Stimulated activated CD8-positive, alpha-beta memory T cell treated with anti-CD3 and anti-CD28 coated beads, Interleukin-12 subunit alpha, Interleukin-12 subunit beta, amount 100 ng/mL, for 24 hours (primary cell): ENCODE data around the gene TMEM191C.
"Not testable (repeated sequence)": the region's sequence is repeated elsewhere in the genome, so short reads cannot be mapped to it uniquely, and the experiment has no call there.

Source experiments
- DNase-seq: peaks from one replicate; pipeline ENCODE4 v3.0.0-alpha.2; 2020; ENCODE audit errors: extremely low read depth

Gene TMEM191C

DNA sequence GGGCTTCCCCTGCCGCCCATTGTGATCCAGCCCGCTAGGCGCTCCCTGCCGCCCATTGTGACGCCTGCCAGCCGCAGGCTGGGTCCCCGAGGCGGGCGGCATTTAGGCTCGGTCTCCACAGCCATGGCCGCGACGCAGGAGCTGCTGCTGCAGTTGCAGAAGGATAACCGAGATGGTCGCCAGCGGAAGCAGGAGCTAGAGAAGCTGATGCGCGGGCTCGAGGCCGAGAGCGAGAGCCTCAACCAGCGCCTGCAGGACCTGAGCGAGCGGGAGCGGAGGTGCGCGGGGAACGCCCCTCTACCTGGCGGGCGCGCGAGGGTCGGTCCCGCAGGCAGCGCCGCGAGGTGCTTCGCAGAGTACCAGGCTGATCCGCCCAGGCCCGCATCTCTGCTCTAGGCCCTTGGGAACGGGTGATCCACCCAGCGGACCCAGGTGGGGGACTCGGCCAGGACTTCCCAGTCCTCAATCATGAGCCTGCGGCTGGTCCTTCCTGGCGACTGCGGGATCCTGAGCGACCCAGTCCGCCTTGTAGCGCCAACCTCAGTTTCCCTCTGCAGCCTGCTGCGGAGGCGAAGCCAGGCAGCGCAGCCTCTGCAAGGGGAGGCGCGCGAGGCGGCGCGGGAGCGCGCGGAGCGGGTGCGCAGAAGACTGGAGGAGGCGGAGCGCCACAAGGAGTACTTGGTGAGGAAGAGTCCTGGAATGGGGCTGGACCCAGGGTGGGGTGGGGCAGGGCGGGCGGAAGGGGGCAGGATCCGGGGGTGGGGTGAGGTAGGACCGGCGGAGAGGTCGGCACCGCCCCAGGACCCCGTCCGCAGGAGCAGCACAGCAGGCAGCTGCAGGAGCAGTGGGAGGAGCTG lies at the start of gene TMEM191C:
TMEM191C (plus strand) TSS at position 51 of the 857 bp plus-strand sequence; CDS start at position 124, 73 bp downstream.
- DNase-seq, result not testable (repeated sequence)

DNA sequence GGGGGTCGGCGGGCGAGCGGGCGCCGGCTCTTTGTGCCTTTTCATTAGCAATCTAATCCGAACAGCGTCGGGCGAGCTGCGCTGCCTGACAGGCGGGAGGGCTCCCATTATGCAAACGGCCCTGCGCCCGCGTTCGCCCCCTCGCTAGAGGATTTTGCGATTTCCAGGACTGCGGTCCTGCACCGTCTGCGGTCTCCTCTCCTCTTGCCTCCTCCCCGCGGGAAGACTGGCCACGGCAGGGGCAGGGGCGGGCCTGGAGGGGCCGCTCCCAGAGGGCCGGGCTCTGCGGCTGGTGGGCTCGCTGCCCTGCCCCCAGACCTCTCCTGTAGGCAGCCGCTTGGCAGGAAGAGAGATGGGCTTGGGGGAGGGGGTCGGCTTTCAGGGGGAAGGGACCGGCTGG lies 49.3 kb upstream of the TMEM191C start:
- DNase-seq, result not testable (repeated sequence)

DNA sequence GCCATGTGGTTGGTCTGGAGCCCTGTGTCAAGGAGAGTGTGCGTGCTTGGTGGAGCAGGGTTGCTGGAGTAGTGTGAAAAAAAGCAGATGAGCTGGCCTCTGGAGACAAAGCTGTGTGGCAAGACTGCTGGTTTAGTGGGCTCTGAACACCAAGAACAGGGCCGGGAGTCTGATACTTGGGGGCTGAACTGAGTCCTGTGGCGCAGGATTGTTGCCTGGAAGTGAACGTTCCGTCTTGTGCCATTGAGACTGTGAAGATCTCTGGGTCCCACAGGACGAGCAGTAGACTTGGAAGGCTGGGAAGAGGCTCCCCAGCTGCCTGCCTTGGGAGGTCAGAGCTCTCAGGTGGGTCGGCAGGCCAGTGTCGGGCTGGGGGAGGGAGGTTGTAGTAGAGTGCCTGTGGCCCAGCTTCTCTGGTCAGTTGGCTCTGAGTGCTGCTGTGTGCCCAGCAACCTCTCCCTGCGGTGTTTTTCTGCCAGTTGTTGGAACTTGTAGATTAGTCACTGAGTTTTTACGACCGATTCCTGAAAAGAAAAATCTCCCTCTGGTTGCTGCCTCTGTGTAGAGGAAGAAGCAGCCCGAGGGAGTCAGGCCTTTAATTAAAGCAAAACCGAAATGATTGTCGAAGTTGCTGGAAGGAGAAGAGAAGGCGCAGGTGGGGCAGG lies 48.1 kb upstream of the TMEM191C start:
- DNase-seq, result not testable (repeated sequence)

DNA sequence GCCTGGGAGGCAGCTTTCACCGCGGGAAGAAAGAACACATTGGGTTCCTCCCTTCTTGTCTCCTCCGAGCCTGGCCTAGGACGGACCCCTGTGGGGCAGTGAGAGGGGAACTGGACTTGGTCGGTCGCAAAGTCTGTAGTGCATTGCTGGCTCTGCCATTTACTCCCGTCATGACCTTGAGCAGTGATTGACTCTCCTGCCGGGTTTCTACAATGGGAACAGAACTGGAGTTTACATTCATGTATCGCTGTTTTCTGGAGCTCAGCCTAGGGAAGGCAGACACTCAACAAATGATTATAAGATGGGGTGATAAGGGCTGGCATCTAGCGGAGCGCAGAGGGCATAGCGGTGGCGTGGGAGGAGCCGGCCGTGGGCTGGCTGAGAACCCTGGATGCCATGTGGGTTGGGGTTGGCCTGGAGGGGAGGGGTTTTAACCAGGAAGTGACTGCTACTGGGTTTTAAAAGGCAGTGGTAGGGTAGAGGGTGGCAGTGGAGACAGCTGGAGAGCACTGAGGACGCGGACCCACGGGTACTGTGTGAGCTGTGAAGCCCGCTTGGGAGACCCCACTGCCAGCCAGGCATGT lies 46.9 kb upstream of the TMEM191C start:
- DNase-seq, result not testable (repeated sequence)

DNA sequence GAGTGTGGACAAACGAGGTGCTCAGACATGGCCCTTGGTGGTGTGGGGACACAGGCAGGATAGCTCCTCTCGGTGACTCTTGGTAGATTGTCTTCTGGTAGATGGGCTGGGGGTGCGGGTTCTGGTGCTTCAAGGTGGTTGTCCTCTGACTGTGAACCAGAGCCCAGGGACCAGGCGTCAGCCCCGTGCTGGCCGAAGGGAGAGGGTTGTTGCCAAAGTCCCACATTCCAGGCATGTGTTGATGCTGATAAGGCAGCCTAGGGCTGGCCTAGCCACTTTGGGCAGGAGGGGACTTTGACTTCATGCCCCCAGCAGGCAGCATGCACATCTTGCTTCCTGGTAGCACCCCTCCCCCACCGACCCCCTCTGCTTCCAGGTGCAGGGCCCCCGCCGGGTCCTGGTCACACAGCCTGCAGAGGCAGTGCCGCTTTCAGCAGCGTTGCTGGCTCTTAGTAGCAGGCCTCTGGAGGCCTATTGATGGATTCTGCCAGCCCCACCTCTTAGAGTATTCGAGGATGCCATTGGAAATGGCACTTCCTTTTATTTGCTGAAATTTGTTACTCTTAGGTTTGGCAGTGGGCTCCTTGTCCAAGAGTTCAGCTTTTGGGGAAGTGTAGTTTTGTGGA lies 43.0 kb upstream of the TMEM191C start:
- not testable (repeated sequence) for DNase-seq

DNA sequence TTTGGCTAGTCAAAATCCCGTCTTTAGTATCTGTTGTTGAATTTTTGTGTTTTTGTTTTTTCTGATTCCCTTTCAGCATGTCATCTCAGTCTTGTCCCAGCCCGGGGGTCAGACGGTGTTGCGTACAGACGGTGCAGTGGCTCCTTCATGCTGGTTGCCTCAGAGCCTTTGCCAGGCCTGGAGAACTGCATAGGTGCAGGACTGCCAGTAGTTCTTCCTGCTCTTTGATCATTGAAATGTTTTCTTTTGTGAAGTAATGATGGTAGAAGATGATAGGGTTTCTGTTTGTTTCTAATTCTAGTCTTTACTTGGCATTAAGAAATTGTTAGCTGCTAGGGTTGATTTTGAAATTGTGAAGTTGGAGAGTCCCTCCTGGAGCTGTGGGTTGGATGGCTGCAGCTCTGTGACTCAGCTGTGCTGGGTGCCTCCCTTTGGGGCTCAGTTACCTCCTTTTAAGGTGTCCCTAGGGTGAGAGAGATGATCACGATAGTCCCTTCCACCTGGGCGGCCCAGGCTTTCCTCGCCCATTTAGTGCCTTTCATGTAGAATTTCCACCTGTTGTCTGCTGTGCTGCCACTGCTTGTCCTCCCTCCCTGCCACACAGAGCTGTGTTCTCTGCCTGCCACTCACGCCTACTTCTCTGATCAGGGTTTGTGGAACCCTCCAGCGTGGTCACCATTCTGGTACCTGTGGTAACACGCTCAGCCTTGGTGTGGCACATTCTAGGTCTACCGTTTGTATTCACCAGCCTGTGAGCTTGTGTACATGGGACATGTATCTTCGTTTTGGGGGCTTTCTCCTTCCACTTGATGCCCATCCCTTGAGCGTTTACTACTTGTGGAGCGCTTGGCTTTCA lies 32.6 kb upstream of the TMEM191C start:
- DNase-seq, result not testable (repeated sequence)

DNA sequence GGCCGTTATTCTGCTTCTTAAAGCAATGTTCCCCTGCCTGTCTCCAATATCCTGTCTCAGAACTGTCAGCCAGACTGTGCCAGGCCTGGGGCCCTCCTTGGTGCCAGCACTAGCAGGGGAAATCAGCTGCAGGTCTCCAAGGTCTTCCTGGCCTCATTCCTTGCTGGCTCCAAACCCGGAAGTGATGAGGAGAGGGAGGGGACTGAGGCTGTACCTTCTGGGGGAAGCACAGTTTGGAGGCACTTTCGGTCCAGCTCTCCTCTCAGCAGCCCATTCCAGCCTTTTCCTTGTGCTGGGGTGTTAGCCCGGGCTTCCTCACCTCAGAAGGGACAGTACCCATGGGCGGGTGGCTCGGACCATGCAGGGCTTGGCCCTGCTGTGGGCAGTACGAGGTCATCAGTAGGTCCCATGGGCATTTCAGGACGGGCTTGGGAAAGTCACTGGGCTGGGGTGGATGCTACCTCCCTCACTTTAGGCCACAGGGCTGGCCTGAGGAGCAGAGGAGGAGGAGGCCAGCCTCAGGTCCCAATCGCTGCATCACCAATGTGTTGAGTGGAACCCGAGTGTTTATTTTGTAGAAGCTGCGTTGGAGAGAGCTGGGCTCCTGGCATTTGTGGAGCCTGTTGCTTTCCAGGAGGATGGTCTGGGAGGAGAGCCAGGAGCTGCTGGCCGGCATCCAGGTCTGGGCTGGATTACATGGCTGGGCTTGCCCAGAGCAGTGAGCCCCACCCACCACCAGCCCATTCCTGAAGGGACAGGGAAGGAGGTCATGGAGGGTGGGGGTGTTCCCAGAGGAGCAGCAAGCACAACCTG lies 31.0 kb upstream of the TMEM191C start:
- not testable (repeated sequence) for DNase-seq

DNA sequence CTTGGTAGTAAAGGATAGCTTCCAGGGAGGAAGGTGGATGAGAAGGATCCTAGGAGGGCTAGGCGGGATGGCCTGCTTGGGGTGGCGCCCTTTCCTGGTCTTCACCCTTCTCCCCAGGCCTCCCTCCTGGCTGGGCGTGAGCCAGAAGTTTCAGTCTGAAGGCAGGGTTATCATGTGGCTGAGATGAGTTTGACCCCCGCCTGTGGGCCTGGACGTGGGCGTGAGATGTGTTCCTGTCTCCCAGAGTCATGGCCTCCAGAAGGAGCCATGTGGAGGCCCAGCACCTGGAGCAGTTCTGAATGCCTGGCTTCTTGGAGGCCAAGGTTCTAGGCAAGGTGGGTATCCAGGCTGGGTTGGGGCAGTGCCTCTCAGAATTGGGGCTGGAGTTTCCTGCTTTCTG lies 29.2 kb upstream of the TMEM191C start:
- DNase-seq, result not testable (repeated sequence)

DNA sequence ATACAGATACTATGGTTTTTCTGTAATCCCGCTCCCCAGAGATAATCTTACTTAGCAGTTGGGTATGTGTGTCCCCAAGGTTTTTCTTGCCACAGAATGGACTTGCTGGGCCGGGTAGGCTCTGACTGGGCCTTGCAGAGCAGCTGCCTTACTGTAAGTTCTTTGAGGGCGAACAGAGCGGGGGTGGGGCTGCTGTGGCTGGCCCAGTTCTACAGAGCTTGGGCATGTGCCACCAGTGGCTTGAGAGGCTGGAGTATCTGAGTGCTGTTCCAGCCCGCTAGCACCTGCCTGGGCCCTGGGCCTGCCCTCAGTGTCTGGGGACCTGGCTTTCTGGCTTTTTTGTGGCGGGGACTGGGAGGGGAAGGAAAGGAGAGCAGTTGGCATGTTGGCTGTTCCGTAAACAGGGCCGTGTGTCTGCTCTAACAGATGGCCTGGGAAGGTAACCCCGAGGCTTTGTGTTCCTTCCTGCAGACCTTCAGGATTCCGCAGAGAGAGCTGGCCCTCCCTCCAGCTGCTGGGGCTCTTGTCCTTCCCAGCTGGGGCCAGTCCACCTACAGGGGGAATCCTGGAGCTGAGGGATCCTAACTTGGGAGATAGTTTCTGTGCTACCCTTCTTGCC lies 27.1 kb upstream of the TMEM191C start:
- not testable (repeated sequence) for DNase-seq

DNA sequence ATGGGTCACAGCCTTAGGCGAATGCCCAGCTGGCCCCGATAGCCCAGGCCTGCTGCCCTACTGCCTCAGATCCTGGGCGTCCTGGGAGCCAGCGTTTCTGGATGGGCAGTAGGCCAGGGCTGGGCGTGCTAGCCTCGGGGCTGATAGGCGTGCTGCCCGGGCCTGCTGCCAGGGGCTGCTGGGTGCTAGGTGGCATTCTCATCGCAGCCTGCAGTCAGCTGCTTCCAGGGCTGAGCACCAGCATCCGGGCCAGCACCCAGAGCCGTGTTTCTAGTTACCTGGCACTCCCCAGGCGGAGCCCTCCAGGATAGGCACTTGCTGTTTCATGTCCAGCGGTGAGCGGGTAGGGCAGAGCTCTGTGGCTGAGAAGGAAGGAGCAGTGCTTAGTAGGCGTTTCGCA lies 26.5 kb upstream of the TMEM191C start:
- not testable (repeated sequence) for DNase-seq

DNA sequence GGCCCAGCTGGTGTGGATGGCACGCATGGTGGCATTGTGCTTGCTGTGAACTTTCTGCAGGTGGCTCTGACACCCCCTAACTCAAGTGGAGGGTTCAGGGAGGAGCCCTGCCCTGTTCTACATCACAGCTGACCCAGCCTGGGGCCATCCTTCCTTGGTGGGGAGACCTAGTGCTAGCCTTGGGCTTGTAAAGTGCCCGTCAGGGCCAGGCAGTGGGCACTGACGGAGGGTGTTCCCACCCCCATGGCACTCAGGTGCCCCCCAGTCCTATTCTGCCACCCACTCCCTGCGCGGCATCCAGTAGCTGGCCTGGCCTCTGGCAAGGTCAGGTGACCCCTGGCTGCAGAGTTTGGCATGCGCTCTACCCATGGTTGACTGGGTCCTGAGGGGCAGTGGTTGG lies 26.0 kb upstream of the TMEM191C start:
- DNase-seq, result not testable (repeated sequence)

DNA sequence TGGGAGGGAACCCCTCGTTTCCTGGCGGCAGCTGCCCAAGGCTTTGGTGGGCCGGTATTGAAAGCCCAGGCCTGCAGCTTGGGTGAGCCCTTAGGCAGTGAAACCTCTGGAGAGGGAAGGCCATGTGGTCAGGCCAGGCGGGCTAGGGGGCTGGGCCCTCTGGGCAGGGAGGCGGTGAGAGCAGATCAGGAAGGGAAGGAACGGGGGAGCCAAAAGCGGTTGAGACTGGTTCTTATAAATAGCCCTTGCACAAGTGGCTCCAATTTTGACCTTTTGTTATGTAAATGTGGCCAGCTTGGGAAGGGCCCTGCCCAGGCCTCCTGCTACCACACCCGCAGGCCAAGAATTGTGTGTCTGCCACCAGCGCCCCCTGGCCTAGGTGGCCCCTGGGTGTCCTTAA lies 25.1 kb upstream of the TMEM191C start:
- DNase-seq, result not testable (repeated sequence)

DNA sequence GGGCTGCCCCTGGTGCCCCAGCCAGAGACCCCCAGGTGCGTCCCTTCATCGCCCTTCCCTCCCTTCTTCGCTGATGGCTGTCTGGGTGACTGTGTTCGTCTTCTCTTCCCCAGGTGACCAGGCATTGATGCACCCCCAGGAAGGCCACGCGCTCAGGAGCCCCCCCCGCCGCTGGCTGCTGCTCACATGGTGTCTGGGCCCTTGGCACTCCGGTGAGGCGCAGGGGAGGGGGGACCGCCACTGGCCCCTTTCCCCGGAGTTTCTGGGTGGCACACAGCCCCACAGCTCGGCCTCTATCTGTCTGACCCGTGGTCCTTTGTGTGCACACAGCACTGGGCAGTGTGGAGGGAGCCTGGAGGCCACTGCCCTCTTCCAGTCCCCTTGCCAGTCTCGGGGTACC lies 24.5 kb upstream of the TMEM191C start:
- DNase-seq, result not testable (repeated sequence)

DNA sequence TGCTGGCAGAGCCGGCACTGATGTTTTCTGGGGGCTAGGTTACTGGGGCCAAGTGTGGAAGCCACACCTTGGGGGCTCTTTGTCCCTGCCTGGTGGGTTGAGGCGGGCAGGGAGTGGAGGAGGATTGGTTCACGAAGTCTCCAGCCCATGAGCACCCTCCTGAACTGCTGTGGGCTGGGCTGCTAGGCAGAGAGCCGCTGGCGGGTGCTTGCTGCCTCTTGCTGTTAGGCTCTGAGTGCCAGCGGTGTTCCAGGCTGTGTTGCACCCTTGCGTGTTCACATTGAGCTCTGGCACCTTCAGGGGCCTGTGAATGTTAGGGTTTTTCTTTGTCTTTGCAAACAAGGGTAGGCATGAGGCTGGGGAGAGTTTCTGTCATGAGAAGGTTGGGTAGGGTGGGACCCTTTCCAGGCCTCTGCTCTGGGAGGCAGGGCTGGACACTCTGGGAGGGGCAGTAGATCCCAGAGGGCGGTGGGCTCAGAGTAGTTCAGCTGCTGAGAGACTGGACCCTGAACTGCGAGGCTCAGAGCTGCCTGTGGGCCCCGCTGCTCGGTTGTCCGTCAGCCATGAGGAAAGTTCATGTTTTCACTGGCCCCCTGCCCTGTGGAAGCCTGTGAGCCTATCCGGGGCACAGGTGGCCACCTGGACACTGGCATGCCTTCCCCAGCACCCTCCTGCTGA lies 24.0 kb upstream of the TMEM191C start:
- no peak for DNase-seq

DNA sequence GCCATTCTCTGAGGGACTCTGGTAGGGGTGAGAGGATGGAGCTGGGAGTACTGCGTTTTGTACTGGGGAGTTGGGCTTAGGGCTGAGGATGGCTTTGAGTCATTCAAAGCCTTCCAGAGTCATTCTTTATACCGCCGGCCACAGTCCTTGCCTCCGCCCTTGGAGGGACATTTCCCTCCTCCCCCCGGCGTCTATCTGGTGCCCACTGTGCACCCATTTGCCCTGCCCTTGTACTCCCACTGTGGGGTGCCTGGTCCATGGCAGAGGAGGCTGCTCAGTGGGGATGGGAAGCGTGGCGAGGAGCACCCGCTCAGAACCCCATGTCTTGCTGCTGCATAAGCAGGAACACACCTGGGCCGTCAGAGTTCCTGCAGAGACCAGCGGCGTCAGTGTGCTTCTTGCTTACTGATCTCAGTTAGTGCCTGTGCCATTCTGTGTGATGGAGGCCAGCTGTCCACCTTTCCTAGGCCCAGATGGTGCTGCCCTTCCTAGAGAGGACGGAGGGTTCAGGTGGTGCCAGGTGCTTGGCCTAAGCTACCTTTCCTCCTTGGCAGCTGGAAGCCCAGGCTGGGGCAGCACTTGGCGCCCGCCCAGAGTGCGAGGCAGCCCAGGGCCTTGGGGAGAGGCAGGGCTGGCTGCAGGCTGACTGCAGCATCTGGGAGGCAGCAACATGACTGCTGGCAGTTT lies 23.3 kb upstream of the TMEM191C start:
- no peak for DNase-seq

DNA sequence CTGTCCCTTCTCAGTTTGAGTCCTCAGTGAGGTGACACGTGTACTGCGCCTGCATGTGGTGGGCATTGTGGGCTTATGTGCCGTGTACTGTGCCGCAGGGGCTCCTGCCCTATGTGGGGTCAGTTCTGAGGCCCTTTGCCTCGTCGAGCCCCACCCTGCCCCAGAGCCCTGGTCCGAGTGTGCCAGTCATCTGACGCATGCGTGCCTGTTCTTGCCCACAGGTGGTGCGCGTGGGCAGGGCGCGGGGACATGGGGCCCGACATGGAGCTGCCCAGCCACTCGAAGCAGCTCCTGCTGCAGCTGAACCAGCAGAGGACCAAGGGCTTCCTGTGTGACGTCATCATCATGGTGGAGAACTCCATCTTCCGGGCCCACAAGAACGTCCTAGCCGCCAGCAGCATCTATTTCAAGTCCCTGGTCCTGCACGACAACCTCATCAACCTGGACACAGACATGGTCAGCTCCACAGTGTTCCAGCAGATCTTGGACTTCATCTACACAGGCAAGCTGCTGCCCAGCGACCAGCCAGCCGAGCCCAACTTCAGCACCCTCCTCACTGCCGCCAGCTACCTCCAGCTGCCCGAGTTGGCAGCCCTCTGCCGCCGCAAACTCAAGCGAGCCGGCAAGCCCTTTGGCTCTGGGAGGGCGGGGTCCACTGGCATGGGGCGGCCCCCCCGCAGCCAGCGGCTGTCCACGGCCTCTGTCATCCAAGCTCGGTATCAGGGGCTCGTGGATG lies 22.3 kb upstream of the TMEM191C start:
- DNase-seq, result no peak

DNA sequence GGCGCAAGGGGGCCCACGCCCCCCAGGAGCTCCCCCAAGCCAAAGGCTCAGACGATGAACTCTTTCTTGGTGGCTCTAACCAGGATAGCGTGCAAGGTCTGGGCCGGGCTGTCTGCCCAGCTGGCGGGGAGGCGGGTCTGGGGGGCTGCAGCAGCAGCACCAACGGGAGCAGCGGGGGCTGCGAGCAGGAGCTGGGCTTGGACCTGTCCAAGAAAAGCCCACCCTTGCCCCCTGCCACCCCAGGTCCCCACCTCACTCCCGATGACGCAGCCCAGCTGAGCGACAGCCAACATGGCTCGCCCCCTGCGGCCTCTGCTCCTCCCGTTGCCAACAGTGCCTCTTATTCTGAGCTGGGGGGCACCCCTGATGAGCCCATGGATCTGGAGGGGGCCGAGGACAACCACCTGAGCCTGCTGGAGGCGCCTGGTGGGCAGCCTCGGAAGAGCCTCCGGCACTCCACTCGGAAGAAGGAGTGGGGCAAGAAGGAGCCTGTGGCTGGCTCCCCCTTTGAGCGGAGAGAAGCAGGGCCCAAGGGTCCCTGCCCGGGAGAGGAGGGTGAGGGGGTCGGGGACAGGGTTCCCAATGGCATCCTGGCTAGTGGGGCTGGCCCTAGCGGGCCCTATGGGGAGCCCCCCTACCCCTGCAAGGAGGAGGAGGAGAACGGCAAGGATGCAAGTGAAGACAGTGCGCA lies 21.6 kb upstream of the TMEM191C start:
- DNase-seq, result no peak
